HEK293 (cell line): Measurements from ENCODE around the gene RFTN1.

Experiments used
- BCL6B ChIP-seq: fragments of 450-650 bp; formaldehyde crosslinking; IDR thresholded peaks from 2 replicates; pipeline ENCODE4 v1.5.1; 2017; ENCODE audit warnings: missing biosample characterization, missing genetic modification characterization
- CTCF ChIP-seq: fragments of 450-650 bp; formaldehyde crosslinking; IDR thresholded peaks from 2 replicates; pipeline ENCODE4 v1.5.1; 2016; ENCODE audit warnings: missing biosample characterization, missing genetic modification characterization
- REPIN1 ChIP-seq: fragments of 450-650 bp; formaldehyde crosslinking; IDR thresholded peaks from 2 replicates; pipeline ENCODE4 v1.5.1; 2017; ENCODE audit warnings: missing biosample characterization, missing genetic modification characterization, low read depth
- YY1 ChIP-seq: fragments of 450-650 bp; formaldehyde crosslinking; IDR thresholded peaks from 2 replicates; pipeline ENCODE4 v1.5.1; 2018; ENCODE audit warnings: missing biosample characterization, missing genetic modification characterization
- ZBTB7A ChIP-seq: fragments of 450-650 bp; formaldehyde crosslinking; IDR thresholded peaks from 2 replicates; pipeline ENCODE4 v1.5.1; 2016; ENCODE audit warnings: low read depth, missing biosample characterization, missing genetic modification characterization
- ZEB2 ChIP-seq: fragments of 450-650 bp; formaldehyde crosslinking; IDR thresholded peaks from 2 replicates; pipeline ENCODE4 v1.5.1; 2016; ENCODE audit warnings: missing biosample characterization, missing genetic modification characterization
- ZNF146 ChIP-seq: fragments of 450-650 bp; formaldehyde crosslinking; IDR thresholded peaks from 2 replicates; pipeline ENCODE4 v1.5.1; 2016; ENCODE audit warnings: missing biosample characterization, missing genetic modification characterization
- ZNF362 ChIP-seq: fragments of 450-650 bp; formaldehyde crosslinking; IDR thresholded peaks from 2 replicates; pipeline ENCODE4 v1.5.1; 2016; ENCODE audit warnings: missing biosample characterization, missing genetic modification characterization
- ZNF670 ChIP-seq: fragments of 450-650 bp; formaldehyde crosslinking; IDR thresholded peaks from 2 replicates; pipeline ENCODE4 v1.5.1; 2016; ENCODE audit warnings: missing biosample characterization, missing genetic modification characterization, low read depth

- TF ChIP-seq ZNF146 (tag by site-specific recombination) (no peak), YY1 (tag by site-specific recombination) (no peak), ZNF670 (no peak), BCL6B (tag by site-specific recombination) (no peak), ZNF362 (tag by site-specific recombination) (no peak), CTCF (no peak), ZEB2 (tag by site-specific recombination) (no peak), ZBTB7A (no peak), REPIN1 (no peak)
These were observed 102.1 kb downstream of the RFTN1 start for GRCh38 chr3:16411441-16411840.
